Measurements from ENCODE around the gene TTC3.

DNA sequence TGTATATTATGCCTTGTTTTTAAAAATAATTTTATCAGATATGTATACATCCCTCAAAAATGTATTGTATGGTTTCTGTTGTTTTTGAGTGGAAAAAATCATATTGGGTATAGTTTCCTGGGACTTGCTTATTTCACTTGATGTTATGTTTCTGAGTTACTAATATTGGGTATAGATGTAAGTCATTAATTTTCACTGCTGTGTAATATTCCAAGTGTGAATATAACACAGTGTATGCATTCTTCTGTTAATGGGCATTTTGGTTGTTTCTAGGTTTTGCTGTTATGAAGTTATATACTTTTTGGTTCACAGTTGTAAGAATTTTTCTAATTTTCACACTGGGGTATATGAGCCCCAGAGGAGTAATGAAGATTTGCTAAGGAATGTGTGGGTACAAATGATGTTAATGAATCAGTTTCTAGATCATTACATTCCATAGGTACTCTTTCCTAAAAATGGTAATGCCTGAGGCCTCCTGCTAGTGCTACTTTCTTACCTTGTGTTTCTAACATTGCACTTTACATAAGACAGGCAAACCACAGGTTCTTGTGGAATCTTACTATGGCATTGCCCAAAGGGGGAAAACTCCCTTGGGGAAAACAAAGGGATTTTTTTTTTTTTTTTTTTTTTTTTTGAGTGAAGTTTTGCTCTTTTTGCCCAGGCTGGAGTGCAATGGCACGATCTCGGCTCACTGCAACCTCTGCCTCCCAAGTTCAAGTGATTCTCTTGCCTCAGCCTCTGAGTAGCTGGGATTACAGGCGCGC lies 3.2 kb downstream of the TTC3 start:
- no peak for TF ChIP-seq CTCF (IDR thresholded peaks at IDR 0.05; ENCODE audit: insufficient read depth, low read depth, low read length)
- no peak for TF ChIP-seq EZH2 (IDR thresholded peaks at IDR 0.05; ENCODE audit: insufficient read depth, low read length)
